Measurements from ENCODE around the gene DNM3.
"Not testable (repeated sequence)": the region's sequence is repeated elsewhere in the genome, so short reads cannot be mapped to it uniquely, and the experiment has no call there.

The DNM3 gene

GRCh38 chr1:172357753-172358385, 516.6 kb downstream of the DNM3 start:
- peak overlapping the region; percentile 88 for H3K27ac ChIP-seq (ENCODE audit: low read depth, low read length)
- no peaks in the 10 kb centered on the region for H3K9me3 ChIP-seq (ENCODE audit: low read length)
- H3K4me3 ChIP-seq (ENCODE audit: low read depth in 1 of 2, low read length in 2 of 2) = peak overlapping the region in 1 of 2 donors; percentile 33
- H3K36me3 ChIP-seq (ENCODE audit: insufficient read depth, low read length) = no peaks in the 10 kb centered on the region
- H3K27me3 ChIP-seq (ENCODE audit: control insufficient read depth in 1 of 2, insufficient read depth in 2 of 2, low read length in 2 of 2) = no peaks in the 10 kb centered on the region
- H3K4me1 ChIP-seq (ENCODE audit: insufficient read depth, low read length) = peaks cover 64% of the 10 kb centered on the region
- H3K9ac ChIP-seq (ENCODE audit: low read length) = no peak overlapping the region

GRCh38 chr1:172359491-172359999, 518.2 kb downstream of the DNM3 start:
- H3K9ac ChIP-seq (ENCODE audit: low read length) = peak overlapping the region; percentile 7
- H3K27ac ChIP-seq (ENCODE audit: low read depth, low read length) = peak overlapping the region; percentile 88
- peaks cover 63% of the 10 kb centered on the region for H3K4me1 ChIP-seq (ENCODE audit: insufficient read depth, low read length)
- H3K9me3 ChIP-seq (ENCODE audit: low read length) = no peaks in the 10 kb centered on the region
- peak overlapping the region in 1 of 2 donors; percentile 33 for H3K4me3 ChIP-seq (ENCODE audit: low read depth in 1 of 2, low read length in 2 of 2)
- no peaks in the 10 kb centered on the region for H3K27me3 ChIP-seq (ENCODE audit: control insufficient read depth in 1 of 2, insufficient read depth in 2 of 2, low read length in 2 of 2)
- H3K36me3 ChIP-seq (ENCODE audit: insufficient read depth, low read length) = no peaks in the 10 kb centered on the region

DNA sequence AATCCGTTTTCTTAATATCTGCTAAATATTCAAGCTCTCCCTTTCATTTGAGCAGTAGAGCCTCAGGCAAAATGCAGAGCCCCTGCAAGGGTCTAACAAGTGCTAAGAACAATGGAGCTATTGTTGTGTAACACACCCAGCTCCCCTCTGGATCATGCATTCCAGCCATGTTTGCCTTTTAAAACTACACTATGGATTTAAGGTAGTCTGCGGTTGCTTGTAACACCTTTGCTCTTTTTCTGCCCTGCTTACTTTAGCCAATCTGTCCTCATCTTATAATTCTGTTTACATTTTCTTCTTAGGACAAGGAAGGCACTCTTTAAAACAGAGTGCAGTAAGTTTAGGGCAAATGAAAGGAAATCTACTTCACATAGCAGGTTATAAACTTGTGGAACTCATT, 519.2 kb downstream of the DNM3 start:
- Histone ChIP-seq H3K4me1 (ENCODE audit: insufficient read depth, low read length) (peaks cover 54% of the 10 kb centered on the region), H3K36me3 (ENCODE audit: insufficient read depth, low read length) (no peaks in the 10 kb centered on the region), H3K27me3 (ENCODE audit: control insufficient read depth in 1 of 2, insufficient read depth in 2 of 2, low read length in 2 of 2) (no peaks in the 10 kb centered on the region), H3K4me3 (ENCODE audit: low read depth in 1 of 2, low read length in 2 of 2) (no peak overlapping the region), H3K9me3 (ENCODE audit: low read length) (no peaks in the 10 kb centered on the region), H3K27ac (ENCODE audit: low read depth, low read length) (no peak overlapping the region), H3K9ac (ENCODE audit: low read length) (no peak overlapping the region)

DNA sequence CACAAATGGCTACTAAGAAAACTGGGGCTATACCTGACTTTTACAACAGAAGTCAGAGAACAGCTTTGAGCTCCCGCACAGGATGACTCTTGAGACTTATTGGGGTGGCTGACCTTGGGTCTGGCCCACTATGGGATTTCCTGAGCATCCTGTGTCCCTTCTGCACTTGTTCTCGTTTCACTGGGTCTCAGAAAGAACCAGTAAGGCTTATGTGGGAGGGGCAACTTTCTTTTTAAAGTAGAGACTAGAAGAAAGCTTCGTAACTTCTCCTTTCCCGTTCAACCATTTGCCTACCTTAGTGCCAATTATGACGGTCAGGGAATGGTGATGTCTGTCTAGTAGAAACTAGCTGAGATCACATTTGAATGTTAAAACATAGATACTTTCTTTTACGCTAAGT, 519.7 kb downstream of the DNM3 start:
- Histone ChIP-seq H3K4me3 (ENCODE audit: low read depth in 1 of 2, low read length in 2 of 2) (no peak overlapping the region), H3K36me3 (ENCODE audit: insufficient read depth, low read length) (no peaks in the 10 kb centered on the region), H3K27me3 (ENCODE audit: control insufficient read depth in 1 of 2, insufficient read depth in 2 of 2, low read length in 2 of 2) (no peaks in the 10 kb centered on the region), H3K27ac (ENCODE audit: low read depth, low read length) (no peak overlapping the region), H3K9ac (ENCODE audit: low read length) (no peak overlapping the region), H3K4me1 (ENCODE audit: insufficient read depth, low read length) (peaks cover 49% of the 10 kb centered on the region), H3K9me3 (ENCODE audit: low read length) (no peaks in the 10 kb centered on the region)

DNA sequence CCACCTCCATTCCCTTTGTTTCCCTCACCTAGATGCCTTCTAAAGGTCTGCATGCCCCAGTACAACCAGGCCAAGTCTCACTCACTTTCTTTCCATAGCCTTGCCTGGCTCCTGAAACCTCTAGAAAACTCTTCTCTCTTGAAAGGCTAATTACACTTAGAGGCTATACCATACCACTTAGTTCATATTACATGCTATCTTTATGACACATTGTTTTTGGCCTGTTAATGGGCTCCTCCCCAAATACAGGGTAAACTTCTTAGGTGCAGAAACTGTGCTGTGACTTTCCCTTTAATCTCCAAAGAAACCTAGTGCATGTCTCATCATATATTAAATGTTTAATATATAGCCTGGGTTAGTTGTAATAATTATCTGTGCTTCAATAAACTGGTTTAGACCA, 522.6 kb downstream of the DNM3 start:
- Histone ChIP-seq H3K9me3 (ENCODE audit: low read length) (no peaks in the 10 kb centered on the region), H3K4me1 (ENCODE audit: insufficient read depth, low read length) (peaks cover 20% of the 10 kb centered on the region), H3K27me3 (ENCODE audit: control insufficient read depth in 1 of 2, insufficient read depth in 2 of 2, low read length in 2 of 2) (no peaks in the 10 kb centered on the region), H3K4me3 (ENCODE audit: low read depth in 1 of 2, low read length in 2 of 2) (no peak overlapping the region), H3K27ac (ENCODE audit: low read depth, low read length) (no peak overlapping the region), H3K36me3 (ENCODE audit: insufficient read depth, low read length) (no peaks in the 10 kb centered on the region), H3K9ac (ENCODE audit: low read length) (no peak overlapping the region)

GRCh38 chr1:172371646-172372045, 530.3 kb downstream of the DNM3 start:
- not testable (repeated sequence) for H3K9ac ChIP-seq (ENCODE audit: low read length); H3K4me1 ChIP-seq (ENCODE audit: insufficient read depth, low read length); H3K27ac ChIP-seq (ENCODE audit: low read depth, low read length); H3K36me3 ChIP-seq (ENCODE audit: insufficient read depth, low read length); H3K9me3 ChIP-seq (ENCODE audit: low read length); H3K4me3 ChIP-seq (ENCODE audit: low read depth in 1 of 2, low read length in 2 of 2); H3K27me3 ChIP-seq (ENCODE audit: control insufficient read depth in 1 of 2, insufficient read depth in 2 of 2, low read length in 2 of 2)

GRCh38 chr1:172373864-172374263, 532.6 kb downstream of the DNM3 start:
- H3K4me1 ChIP-seq (ENCODE audit: insufficient read depth, low read length) = no peaks in the 10 kb centered on the region
- no peak overlapping the region for H3K9ac ChIP-seq (ENCODE audit: low read length)
- no peak overlapping the region for H3K27ac ChIP-seq (ENCODE audit: low read depth, low read length)
- H3K4me3 ChIP-seq (ENCODE audit: low read depth in 1 of 2, low read length in 2 of 2) = no peak overlapping the region
- H3K36me3 ChIP-seq (ENCODE audit: insufficient read depth, low read length) = no peaks in the 10 kb centered on the region
- no peaks in the 10 kb centered on the region for H3K27me3 ChIP-seq (ENCODE audit: control insufficient read depth in 1 of 2, insufficient read depth in 2 of 2, low read length in 2 of 2)
- H3K9me3 ChIP-seq (ENCODE audit: low read length) = no peaks in the 10 kb centered on the region

GRCh38 chr1:172375211-172375631, 533.9 kb downstream of the DNM3 start:
- no peaks in the 10 kb centered on the region for H3K9me3 ChIP-seq (ENCODE audit: low read length)
- H3K9ac ChIP-seq (ENCODE audit: low read length) = no peak overlapping the region
- no peak overlapping the region for H3K27ac ChIP-seq (ENCODE audit: low read depth, low read length)
- no peaks in the 10 kb centered on the region for H3K36me3 ChIP-seq (ENCODE audit: insufficient read depth, low read length)
- H3K27me3 ChIP-seq (ENCODE audit: control insufficient read depth in 1 of 2, insufficient read depth in 2 of 2, low read length in 2 of 2) = no peaks in the 10 kb centered on the region
- H3K4me1 ChIP-seq (ENCODE audit: insufficient read depth, low read length) = no peaks in the 10 kb centered on the region
- H3K4me3 ChIP-seq (ENCODE audit: low read depth in 1 of 2, low read length in 2 of 2) = no peak overlapping the region

- no peaks in the 10 kb centered on the region for H3K36me3 ChIP-seq (ENCODE audit: insufficient read depth, low read length)
- no peaks in the 10 kb centered on the region for H3K4me1 ChIP-seq (ENCODE audit: insufficient read depth, low read length)
- H3K9ac ChIP-seq (ENCODE audit: low read length) = no peak overlapping the region
- no peak overlapping the region for H3K4me3 ChIP-seq (ENCODE audit: low read depth in 1 of 2, low read length in 2 of 2)
- no peaks in the 10 kb centered on the region for H3K27me3 ChIP-seq (ENCODE audit: control insufficient read depth in 1 of 2, insufficient read depth in 2 of 2, low read length in 2 of 2)
- H3K9me3 ChIP-seq (ENCODE audit: low read length) = no peaks in the 10 kb centered on the region
- no peak overlapping the region for H3K27ac ChIP-seq (ENCODE audit: low read depth, low read length)
Observed at GRCh38 chr1:172376431-172376830, 535.1 kb downstream of the DNM3 start.

GRCh38 chr1:172377565-172377964, 536.3 kb downstream of the DNM3 start:
- Histone ChIP-seq H3K9ac (ENCODE audit: low read length) (no peak overlapping the region), H3K4me3 (ENCODE audit: low read depth in 1 of 2, low read length in 2 of 2) (no peak overlapping the region), H3K9me3 (ENCODE audit: low read length) (no peaks in the 10 kb centered on the region), H3K4me1 (ENCODE audit: insufficient read depth, low read length) (peaks cover 10% of the 10 kb centered on the region), H3K36me3 (ENCODE audit: insufficient read depth, low read length) (no peaks in the 10 kb centered on the region), H3K27ac (ENCODE audit: low read depth, low read length) (no peak overlapping the region), H3K27me3 (ENCODE audit: control insufficient read depth in 1 of 2, insufficient read depth in 2 of 2, low read length in 2 of 2) (no peaks in the 10 kb centered on the region)

DNA sequence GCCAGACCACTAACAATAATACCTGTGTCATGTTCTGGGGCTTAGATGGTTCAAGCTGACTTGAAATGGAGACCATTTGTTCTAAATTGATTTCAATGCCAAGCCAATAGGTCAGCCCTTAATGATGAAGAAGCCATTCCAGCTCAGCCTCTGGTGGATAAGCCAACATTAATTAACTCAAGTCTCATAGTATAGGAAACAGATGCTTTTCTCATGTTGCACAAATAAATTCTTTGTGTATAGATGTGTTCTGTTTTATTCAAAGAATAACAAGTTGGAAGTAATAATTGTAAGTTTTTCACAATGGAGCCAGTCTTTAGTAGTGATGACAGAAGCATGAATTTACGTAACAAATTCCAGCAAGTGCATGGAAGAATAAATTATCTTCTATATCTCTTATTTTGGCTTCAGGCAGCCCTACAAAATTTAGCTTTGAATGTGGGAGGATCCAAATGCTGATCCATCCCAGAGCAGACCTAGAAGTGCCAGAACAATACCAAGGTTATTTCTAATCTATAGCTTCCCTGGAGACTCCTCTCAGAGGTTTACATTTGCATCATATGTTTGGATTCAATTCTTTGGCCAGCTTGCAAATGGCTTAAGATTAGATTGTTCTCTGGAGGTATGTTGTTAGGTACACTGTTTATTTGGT, 536.9 kb downstream of the DNM3 start:
- Histone ChIP-seq H3K9me3 (ENCODE audit: low read length) (no peaks in the 10 kb centered on the region), H3K4me1 (ENCODE audit: insufficient read depth, low read length) (peaks cover 16% of the 10 kb centered on the region), H3K4me3 (ENCODE audit: low read depth in 1 of 2, low read length in 2 of 2) (no peak overlapping the region), H3K36me3 (ENCODE audit: insufficient read depth, low read length) (no peaks in the 10 kb centered on the region), H3K9ac (ENCODE audit: low read length) (no peak overlapping the region), H3K27me3 (ENCODE audit: control insufficient read depth in 1 of 2, insufficient read depth in 2 of 2, low read length in 2 of 2) (no peaks in the 10 kb centered on the region), H3K27ac (ENCODE audit: low read depth, low read length) (no peak overlapping the region)

Measured in muscle layer of colon (tissue), 2 donors.